OCI-LY1 (cell line): Measurements from ENCODE around the gene MRE11.

Experiments used
- EZH2 ChIP-seq: fragments of 200-600 bp; sonication (generic), shearing (Covaris generic); IDR thresholded peaks from 2 replicates; pipeline ENCODE4 v1.8.0; 2017; ENCODE audit warnings: borderline replicate concordance, mixed run types, mild to moderate bottlenecking, antibody characterized with exemption, low read length, moderate library complexity, mixed read lengths
- TF ChIP-seq, protein P1 (sequence below): fragments of 200-600 bp; sonication (generic), shearing (Covaris generic); IDR thresholded peaks from 2 replicates; pipeline ENCODE4 v1.5.1; 2017; ENCODE audit warnings: mild to moderate bottlenecking, antibody characterized with exemption, low read length, moderate library complexity, mixed read lengths

GRCh38 chr11:94454301-94454700 is 39.3 kb downstream of the MRE11 start:
- TF ChIP-seq, protein P1, sequence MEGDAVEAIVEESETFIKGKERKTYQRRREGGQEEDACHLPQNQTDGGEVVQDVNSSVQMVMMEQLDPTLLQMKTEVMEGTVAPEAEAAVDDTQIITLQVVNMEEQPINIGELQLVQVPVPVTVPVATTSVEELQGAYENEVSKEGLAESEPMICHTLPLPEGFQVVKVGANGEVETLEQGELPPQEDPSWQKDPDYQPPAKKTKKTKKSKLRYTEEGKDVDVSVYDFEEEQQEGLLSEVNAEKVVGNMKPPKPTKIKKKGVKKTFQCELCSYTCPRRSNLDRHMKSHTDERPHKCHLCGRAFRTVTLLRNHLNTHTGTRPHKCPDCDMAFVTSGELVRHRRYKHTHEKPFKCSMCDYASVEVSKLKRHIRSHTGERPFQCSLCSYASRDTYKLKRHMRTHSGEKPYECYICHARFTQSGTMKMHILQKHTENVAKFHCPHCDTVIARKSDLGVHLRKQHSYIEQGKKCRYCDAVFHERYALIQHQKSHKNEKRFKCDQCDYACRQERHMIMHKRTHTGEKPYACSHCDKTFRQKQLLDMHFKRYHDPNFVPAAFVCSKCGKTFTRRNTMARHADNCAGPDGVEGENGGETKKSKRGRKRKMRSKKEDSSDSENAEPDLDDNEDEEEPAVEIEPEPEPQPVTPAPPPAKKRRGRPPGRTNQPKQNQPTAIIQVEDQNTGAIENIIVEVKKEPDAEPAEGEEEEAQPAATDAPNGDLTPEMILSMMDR: no peak
- no peak for TF ChIP-seq EZH2
